Cardiac fibroblast (primary cell): Measurements from ENCODE around the gene OXSR1.

ENCODE experiments used
- DNase-seq, 2 donors: peaks; one replicate each; pipeline versions ENCODE4 v3.0.0 to v3.0.0-alpha.2; 2010; ENCODE audit warnings: low read depth in 2 of 2
- H3K4me3 ChIP-seq, 2 donors: replicated peaks in 1 of 2; 1 replicate in 1 of 2; 2 replicates in 1 of 2; pipeline ENCODE4 v1.5.1; 2011; ENCODE audit warnings: low read depth in 2 of 2, low read length in 2 of 2, mild to moderate bottlenecking in 2 of 2, moderate library complexity in 1 of 2
- CTCF ChIP-seq: IDR thresholded peaks from one replicate; pipeline ENCODE4 v1.5.1; 2011; ENCODE audit warnings: low read depth, mild to moderate bottlenecking, low read length, inconsistent platforms

OXSR1 gene

GRCh38 chr3:38297947-38298711 is 132.8 kb downstream of the OXSR1 start:
- TF ChIP-seq CTCF = peak; percentile 46
- no peak overlapping the region for H3K4me3 ChIP-seq
- DNase-seq = peak in 1 of 2 donors; percentile 46
